HK-2 (cell line): ENCODE results near the gene DDX4.
A peak's percentile ranks its signal among the peaks of the same experiment; 100 is the strongest.
"Not testable (repeated sequence)": the region's sequence is repeated elsewhere in the genome, so short reads cannot be mapped to it uniquely, and the experiment has no call there.

Experiments used
- DNase-seq: peaks from one replicate; pipeline ENCODE4 v3.0.0-alpha.2; 2018; ENCODE audit not compliant: unreplicated experiment

The DDX4 gene

GRCh38 chr5:55737793-55738192 is at the start of gene DDX4:
Gene DDX4 (plus strand): TSS chr5:55738061. CDS start chr5:55738964, 903 bp downstream.
- no peak for DNase-seq

GRCh38 chr5:55691265-55692105 is 46.4 kb upstream of the DDX4 start:
- DNase-seq, result no peak

GRCh38 chr5:55692106-55692417 is 45.8 kb upstream of the DDX4 start:
- no peak for DNase-seq

GRCh38 chr5:55692509-55692908 is 45.4 kb upstream of the DDX4 start:
- no peak for DNase-seq

GRCh38 chr5:55694152-55694830 is 43.6 kb upstream of the DDX4 start:
- no peak for DNase-seq

GRCh38 chr5:55696704-55697103 is 41.2 kb upstream of the DDX4 start:
- not testable (repeated sequence) for DNase-seq

GRCh38 chr5:55699041-55699688 is 38.7 kb upstream of the DDX4 start:
- no peak for DNase-seq

GRCh38 chr5:55700745-55701144 is 37.1 kb upstream of the DDX4 start:
- DNase-seq, result no peak

GRCh38 chr5:55701462-55702103 is 36.3 kb upstream of the DDX4 start:
- no peak for DNase-seq

GRCh38 chr5:55702598-55703345 is 35.1 kb upstream of the DDX4 start:
- no peak for DNase-seq

- no peak for DNase-seq
Measured at GRCh38 chr5:55706230-55706629, 31.6 kb upstream of the DDX4 start.

- no peak for DNase-seq
Measured at GRCh38 chr5:55708732-55709131, 29.1 kb upstream of the DDX4 start.

GRCh38 chr5:55711507-55712022 is 26.3 kb upstream of the DDX4 start:
- DNase-seq, result no peak

GRCh38 chr5:55712023-55712859 is 25.6 kb upstream of the DDX4 start, which contains the start of gene SLC38A9:
Gene SLC38A9 (minus strand): TSS chr5:55712324. CDS start chr5:55697958, 14,366 bp downstream.
- DNase-seq, result peak; percentile 93

- no peak for DNase-seq
Measured at GRCh38 chr5:55713871-55714270, 24.0 kb upstream of the DDX4 start.

GRCh38 chr5:55714339-55714738 is 23.5 kb upstream of the DDX4 start:
- no peak for DNase-seq

- DNase-seq, result no peak
Measured at GRCh38 chr5:55714749-55715148, 23.1 kb upstream of the DDX4 start.

- no peak for DNase-seq
Measured at GRCh38 chr5:55715519-55716078, 22.3 kb upstream of the DDX4 start.

- not testable (repeated sequence) for DNase-seq
Measured at GRCh38 chr5:55719026-55719425, 18.8 kb upstream of the DDX4 start.

GRCh38 chr5:55720188-55720703 is 17.6 kb upstream of the DDX4 start:
- no peak for DNase-seq
